ENCODE data around the gene MALAT1.

Gene MALAT1

DNA sequence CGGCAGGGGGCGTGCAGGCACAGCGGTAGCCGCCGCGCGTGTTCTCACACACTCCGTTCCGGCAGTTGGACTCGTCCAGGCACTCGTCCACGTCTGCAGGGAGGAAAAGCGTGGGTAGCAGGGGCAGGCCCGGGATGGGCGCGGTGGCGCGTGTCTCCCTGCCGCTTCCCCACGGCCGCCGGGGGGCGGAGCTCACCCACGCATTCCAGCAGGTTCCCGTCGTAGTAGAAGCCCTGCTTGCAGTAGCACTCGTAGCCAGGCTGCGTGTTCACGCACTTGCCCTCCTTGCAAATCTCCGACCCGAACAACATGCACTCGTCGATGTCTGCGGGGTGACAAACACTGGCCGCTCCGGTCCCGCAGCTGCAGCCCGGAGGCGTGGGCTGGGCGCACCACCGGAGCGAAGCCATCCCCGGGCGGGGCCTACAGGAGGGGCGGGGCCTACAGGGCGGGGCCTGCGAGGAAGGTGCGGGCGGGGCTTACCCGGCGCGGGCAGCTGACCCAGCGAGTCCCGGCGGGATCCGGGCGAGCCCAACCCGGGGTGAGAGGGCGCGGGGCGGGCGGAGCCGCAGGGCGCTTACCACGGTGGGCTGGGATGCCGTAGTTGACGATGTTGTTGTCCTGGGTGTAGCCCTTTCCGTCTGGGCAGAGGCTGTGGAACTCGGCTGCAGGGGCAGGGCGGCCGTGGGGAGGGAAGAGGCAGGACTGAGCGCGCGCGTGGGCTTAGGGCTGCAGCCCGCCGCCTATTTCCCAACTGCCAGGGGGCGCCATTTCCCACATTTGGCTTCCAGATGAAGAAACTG, 41.6 kb downstream of the MALAT1 start:
- DNase-seq, result peak; percentile 37

DNA sequence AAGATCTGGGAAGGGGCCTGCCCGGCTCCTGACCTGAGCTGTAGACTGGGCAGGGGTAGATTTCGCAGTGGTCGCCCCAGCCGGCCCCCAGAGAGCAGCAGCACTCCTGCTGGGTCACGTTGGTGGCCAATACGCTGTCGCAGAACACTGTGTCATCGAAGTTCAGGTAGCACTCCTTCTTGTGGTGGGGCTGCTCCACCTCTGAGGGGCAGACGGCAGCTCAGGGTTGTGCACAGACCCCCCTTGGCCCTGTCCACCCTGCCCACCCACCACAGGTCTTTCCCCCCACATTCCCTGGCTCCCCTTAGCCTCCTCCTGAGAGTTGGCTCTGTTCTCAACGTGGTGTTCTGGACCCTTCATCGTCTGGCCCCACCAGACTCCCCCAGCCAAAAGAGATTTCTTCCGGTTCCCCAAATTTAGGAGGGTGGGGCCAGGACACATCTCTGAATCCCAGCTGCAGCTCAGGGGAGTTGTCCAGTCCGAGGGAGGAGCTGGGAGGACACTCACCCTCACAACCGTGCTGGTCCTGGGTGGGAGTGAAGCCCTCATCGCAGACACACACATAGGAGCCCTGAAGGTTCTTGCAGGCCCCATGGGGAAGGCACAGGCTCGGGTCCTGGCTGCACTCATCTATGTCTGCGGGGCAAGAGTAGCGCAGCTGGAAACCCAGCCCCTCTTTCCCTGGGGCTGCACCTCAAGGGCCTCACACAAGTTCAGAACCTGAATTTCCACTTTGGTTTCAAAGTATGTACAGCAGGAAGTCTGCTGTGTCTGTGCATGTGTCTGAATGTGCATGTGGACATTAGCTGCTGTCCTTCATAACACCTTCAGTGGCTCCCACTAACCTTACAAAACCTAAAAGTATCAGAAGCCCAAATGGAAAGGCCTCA, 42.5 kb downstream of the MALAT1 start:
- no peak for DNase-seq

DNA sequence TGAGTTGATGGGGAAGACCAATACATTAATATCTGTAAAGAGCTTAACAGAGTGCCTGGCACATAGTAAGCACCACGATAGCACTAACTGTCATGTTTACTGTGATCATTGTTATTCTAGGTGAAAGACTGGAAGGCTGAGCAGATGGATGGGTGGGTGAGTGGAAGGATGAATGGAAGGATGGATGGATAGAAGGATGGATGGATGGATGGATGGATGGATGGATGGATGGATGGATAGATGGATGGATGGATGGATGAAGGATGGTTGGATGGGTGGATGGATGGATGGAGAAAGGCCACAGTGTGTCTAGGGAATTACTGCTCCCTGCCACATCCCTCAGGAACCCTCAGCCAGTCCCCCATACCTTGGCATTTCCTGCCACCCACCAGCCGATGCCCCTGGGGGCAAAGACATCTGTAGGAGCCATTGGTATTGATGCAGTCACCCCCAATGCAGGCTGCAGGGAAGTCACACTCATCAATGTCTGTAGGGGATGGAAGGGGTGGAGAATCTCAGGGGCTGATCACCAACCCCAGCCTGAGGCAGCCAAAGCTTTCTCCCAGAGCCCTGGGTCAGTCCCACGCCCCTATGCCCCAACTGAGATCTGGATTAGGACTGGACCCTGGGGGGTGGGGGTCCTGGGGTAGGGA, 44.0 kb downstream of the MALAT1 start:
- no peak for DNase-seq

DNA sequence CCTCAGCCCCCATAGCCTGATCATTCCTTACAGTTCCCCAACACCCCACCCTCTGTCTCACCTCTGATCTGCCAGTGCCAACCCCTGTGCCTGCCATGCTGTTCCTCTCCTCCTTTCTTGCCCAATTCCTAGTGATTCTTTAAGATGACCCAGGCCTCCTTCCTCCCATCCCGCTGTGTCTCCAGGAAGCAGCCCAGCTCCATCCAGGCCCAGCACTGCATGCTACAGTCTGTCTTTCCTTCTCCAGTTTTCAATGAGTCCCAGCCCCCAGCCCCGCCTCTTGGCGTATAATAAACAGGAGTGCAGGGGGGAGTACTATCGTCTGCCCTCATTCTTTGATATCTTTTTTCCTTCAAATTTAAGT, 47.0 kb downstream of the MALAT1 start:
- no peak for DNase-seq

DNA sequence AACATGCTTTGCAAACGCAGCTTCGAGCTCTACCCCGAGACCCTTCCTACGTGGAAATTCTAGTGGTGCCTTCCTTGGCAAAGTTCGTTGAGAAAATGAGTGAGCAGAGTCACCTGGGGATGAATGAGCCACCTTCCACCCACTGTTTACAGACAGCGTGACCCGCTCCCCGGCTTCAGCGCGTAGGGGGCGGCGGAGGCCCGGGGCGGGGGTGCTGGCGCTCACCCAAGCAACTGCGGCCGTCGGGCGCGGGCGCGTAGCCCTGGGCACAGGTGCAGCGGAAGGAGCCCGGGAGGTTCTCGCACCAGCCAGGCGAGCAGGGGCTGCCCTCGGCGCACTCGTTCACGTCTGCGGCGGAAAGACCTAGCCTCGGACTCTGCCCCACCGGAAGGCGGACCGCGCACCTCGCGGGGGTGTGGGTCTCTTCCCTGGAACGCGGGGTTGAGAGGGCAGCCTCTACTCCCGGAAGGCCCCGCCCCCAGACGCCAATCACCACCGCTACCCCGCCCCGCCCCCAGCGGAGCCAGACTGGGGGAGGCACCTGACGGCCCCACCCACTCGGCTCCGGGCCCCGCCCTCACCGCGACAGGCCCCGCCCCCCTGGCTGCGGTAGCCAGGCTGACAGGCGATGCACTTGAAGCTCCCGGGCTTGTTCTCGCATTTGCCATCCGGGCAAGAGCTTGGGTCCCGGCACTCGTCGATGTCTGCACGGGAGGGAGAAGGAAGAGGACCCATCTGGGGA, 47.5 kb downstream of the MALAT1 start:
- peak; percentile 48 for DNase-seq

DNA sequence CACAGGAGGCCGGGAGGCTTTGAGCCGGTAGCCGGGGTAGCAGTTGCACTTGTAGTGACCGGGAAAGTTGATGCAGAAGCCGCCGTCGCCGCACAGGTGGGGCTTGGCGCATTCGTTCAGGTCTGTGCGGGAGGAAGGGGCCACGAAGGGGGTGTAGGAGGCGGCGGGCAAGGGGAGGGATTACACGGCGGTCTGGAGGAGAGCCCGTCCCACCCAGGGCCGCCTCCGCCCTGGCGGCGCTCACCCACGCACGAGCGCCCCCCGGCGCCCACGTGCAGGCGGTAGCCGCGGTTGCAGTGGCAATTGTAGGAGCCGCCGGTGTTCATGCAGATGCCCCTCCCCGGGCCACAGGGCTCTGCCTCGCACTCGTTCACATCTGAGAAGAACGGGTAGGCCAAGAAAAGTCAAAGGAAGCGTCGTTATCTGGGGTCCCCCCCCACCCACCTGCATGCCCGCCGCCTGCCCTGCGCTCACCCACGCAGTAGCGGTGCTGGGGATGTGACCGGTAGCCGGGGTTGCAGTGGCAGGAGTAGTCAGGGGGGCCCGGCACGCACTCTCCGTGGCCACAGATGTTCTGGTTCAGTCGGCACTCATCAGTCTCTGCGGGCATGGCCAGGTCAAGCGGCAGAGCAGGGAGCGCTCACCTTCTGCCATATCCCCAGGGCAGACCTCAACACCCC, 48.7 kb downstream of the MALAT1 start:
- DNase-seq, result no peak

DNA sequence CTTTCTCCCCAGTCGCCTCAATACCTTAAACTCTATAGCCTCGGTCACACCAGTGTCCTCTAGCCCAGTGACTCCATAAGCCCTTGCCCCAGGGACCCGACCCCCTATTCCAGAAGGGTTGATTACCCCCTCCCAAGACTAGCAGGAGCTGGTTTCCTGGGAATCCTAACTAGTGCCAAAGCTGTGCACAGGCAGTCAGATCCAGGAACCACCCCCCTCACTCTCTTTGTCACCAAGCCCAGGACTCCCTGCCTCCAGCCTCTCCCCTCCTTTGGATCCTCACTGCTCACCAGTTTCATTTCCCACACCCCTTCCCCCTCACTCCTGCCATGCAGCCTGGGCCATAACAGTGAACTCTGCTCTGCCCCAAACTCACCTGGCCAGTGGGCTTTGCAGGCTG, 49.5 kb downstream of the MALAT1 start:
- DNase-seq, result no peak

DNA sequence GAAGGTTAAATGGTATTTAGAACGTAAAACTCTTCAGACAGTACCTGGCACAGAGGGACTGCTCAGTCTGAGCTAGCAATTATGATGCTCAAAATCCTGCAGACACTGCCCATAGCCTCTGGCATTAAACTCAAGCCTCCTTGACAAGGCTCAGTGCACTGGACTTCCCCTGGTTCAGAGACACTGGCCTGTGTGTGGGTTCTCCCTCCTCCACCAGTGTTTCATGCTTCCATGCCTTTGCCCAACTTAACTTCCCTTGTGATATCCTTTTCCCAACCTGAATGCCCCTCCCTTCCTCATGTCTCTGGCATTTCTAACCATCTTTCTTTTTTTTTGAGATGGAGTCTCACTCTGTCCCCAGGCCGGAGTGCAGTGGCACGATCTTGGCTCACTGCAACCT, 50.3 kb downstream of the MALAT1 start:
- no peak for DNase-seq

DNA sequence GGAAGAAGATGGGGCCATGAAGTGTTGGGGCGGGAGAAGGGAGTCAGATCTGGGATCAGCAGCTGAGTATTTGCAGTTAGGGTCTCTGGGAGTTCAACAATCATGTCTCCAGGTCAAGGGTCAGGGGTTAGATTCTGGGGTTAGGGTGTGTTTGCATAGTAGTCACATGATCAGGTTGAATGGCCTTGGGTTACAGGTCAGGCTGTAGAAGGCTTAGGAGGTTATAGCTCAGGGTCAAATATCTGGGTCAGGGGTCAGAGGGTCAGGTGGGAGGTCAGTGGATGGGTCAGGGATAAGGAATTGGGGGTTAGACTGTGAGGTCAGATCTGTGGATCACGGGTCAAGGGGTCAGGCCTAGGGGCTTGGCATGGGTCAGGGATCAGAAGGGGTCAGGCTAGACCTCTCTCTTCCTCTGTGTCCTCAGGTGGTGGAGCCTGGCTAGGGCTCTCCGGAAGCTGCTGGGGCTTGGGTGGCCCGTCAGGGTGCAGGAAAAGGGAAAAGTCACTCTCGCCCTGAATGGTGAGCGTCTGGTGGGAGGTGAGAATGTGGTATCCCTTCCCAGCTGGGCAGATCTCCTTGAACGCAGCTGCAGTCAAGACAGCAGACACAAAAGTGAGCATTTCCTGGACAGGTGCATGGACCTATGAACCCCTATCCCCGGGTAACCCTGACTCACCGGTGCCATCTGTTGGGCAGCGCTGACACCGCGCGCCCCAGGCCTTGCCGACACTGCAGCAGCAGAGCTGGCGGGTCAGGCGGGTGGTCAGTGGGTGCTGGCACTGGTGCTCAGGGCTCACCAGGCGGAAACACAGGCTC, 52.9 kb downstream of the MALAT1 start:
- peak; percentile 91 for DNase-seq

DNA sequence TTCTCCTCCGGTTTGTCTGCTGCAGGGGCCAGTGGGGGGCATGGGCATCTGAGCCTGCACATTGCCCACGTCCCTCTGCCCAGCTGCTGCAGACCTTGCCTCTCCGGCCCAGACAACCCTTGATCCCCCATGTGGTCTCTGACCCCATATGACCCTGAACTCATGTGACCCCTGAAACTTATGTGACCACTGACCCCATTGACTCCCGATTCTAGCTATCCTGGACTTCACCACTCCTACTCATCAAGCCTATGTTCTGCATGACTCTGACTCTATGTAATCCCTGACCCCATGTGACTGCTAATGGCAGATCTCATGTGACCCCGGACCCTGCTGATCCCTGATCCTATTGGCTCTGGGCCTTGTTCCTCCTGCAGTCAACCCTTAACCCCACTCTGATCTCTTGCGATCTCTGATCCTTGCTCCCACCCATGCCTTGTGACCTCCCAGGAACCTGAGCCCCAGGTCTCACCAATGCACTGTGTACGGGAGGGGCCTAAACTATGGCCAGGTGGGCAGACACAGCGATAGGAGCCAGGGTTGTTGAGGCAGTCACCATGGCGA, 53.6 kb downstream of the MALAT1 start:
- no peak for DNase-seq

DNA sequence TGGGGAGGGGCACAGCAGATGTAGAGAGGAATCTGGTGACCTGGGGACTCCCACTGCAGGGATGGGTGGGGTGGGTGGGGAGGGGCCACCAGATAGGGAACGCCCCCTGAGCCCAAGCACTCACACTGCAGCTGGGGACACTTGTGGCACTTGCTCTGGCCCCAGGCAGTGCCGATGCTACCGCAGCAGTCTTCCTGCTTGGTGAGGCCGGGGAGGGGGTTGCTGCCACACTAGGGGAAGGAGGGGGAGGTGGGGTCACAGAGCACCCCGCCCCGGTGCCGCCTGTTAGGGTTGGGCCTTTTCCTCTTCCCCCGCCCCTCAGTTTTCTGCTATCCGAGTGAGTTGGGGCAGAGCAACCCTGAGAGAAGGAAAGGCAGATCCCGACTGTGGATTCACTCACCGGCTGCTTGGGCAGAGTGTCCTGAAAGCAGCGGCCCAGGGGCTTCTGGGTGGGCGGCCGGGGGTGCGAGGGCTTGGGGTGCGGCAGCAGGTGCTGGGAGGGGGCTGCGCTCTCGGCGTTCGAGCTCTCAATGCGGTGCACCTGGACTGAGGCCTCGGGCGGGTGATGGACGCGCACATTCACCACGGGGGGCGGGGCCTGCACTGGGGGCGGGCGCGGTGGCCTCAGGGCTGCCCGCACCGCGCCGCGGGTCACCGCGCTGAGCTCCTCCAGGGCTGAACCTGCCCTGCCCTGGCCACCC, 54.6 kb downstream of the MALAT1 start:
- no peak for DNase-seq

DNA sequence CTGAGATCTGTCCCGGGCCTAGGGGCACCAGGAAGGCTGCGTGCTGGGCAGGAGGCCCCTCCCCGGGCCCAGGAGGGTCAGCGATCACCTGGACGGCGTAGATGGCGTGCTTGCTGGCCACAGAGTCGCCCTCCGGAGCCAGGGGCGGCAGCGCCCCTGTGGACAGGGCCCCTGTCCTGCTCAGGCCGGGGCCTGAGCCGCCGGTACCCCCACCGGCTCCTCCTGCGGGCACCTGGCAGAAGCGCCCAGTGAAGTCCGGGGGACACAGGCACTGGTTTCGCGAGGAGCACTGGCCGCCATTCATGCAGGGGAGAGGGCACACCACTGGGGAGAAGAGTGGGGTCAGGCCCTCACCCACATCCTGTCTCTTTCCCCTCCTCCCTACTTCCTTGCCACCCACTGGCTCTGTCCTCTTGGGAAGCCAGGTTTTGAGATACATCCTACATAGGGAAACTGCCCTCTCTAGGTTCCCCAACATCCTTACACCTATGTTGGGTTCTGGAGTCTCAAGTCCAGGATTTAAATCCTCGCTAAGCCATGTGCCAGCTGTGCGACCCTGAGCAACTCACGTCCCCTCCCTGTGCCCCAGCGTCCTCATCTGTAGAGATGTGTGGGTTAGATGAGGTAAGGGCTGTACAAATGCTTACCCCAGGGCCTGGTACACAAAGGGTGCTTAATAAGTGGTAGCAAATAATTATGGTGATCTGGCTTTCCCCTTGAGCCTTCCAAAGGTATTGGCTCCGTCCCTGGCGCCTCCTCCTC, 55.4 kb downstream of the MALAT1 start:
- DNase-seq, result no peak

DNA sequence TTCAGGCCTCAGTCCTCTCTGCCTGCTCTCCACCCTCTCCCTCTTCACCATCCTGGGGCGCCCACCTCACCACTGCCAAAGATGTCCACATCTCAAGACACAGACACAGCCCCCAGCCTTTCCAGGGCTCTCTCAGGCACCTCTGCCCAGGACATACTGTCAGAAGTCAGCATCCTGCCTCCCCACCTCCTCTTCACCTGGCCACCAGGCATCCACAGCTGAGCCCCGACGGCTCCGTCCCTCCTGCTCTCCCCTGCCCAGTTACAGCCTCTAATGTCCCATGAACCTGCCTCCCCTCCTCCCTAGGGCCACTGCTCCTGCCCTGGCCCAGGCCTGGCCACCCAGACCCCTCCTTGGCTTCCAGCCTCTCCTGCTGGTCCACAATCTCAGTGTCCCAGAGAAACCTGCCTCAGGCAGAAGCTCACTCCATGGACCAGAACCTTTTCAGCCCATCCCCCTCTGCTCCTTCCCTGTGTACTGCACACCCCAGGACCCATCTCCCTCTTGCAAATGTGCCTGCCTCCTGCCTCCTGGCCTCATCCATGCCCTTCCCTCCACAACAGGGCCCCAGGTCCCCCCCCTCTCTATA, 56.1 kb downstream of the MALAT1 start:
- DNase-seq, result no peak

DNA sequence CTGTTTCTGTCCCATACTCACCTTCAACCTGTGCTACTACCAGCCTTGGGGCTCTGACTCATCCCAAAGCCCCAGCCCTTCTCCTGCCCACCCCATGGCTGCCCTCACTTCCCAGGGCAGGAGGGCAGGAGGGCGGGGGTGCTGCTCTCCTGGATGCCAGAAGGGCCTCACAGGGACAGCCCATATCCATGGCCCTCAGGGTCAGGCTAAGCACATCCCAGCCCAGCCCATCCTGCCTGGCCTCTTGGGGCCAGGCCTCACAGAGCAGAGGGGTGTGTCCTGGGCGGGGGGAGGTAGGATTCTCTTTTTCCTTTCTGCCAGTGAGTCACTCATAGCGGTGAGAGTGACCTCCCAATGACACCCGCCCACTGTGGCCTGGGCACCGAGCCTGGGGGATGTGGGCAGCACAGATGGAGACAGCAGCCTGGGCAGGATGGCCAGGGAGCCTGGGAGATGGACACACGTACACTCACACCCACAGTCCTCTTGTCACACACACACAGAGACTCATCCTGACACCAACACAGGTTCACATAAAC, 56.9 kb downstream of the MALAT1 start:
- no peak for DNase-seq
